PC-3 (cell line): Measurements from ENCODE around the gene ETHE1. TPM values are rescaled to one million over a fixed set of nuclear protein-coding genes. Genes with fewer than 3 reads are reported as not detected.

Experiments
- ATAC-seq: fragments of 200-7000 bp; cut with Tn5 transposase; 2 replicates; pipeline ENCODE4 v1.9.1; 2020; ENCODE audit warnings: mild to moderate bottlenecking, moderate library complexity
- BruUV-seq: library from RNA; stranded (reverse); fragments of 400-500 nt; replicated peaks from 2 replicates; lab custom pipeline; 2021; lab: Mats Ljungman, UMichigan
- CTCF ChIA-PET: fragments of 300-600 bp; sonication (Branson Sonifier 250); formaldehyde crosslinking; loops from one replicate; lab custom pipeline; 2022; ENCODE audit warnings: antibody characterized with exemption; lab: Charles Lee
- POLR2A ChIA-PET: fragments of 300-600 bp; sonication (Branson Sonifier 250); formaldehyde crosslinking; loops from one replicate; lab custom pipeline; 2022; ENCODE audit warnings: antibody characterized with exemption; ENCODE audit not compliant: unreplicated experiment; lab: Charles Lee
- DNase-seq: peaks from one replicate; pipeline ENCODE4 v3.0.0-alpha.2; 2015
- H2AFZ ChIP-seq: fragments of 300-600 bp; sonication (generic); 2 replicates; pipeline ENCODE4 v1.6.0; 2016; ENCODE audit warnings: antibody characterized with exemption, low read length
- H3F3A ChIP-seq: fragments of 300-600 bp; sonication (generic); one replicate; pipeline ENCODE4 v1.6.0; 2017; ENCODE audit warnings: antibody characterized with exemption, low read length, control low read depth, mild to moderate bottlenecking; ENCODE audit not compliant: unreplicated experiment
- H3K27ac ChIP-seq: fragments of 300-600 bp; sonication (generic); 2 replicates; pipeline ENCODE4 v1.5.1; 2016; ENCODE audit warnings: mild to moderate bottlenecking, low read length
- H3K27me3 ChIP-seq: fragments of 300-600 bp; sonication (generic); 2 replicates; pipeline ENCODE4 v1.6.1; 2016; ENCODE audit warnings: low read length, mixed read lengths
- H3K36me3 ChIP-seq: fragments of 300-600 bp; sonication (generic); 2 replicates; pipeline ENCODE4 v1.6.1; 2016; ENCODE audit warnings: low read depth, mixed run types, low read length, mixed read lengths
- H3K4me1 ChIP-seq: fragments of 300-600 bp; sonication (generic); 2 replicates; pipeline ENCODE4 v1.5.1; 2016; ENCODE audit warnings: low read length; ENCODE audit not compliant: insufficient read depth
- H3K4me2 ChIP-seq: fragments of 300-600 bp; sonication (generic); 2 replicates; pipeline ENCODE4 v1.6.0; 2016; ENCODE audit warnings: low read length
- H3K4me3 ChIP-seq: fragments of 300-600 bp; sonication (generic); 2 replicates; pipeline ENCODE4 v1.5.1; 2016; ENCODE audit warnings: mild to moderate bottlenecking, low read length, mixed read lengths
- H3K79me2 ChIP-seq: fragments of 300-600 bp; sonication (generic); 2 replicates; pipeline ENCODE4 v1.6.1; 2017; ENCODE audit warnings: low read length, mixed read lengths
- H3K9ac ChIP-seq: fragments of 300-600 bp; sonication (generic); 2 replicates; pipeline ENCODE4 v1.6.0; 2016; ENCODE audit warnings: mild to moderate bottlenecking, low read length
- H3K9me2 ChIP-seq: fragments of 300-600 bp; sonication (generic); replicated peaks from 2 replicates; pipeline ENCODE4 v1.6.1; 2016; ENCODE audit warnings: mixed run types, low read length, mixed read lengths
- H3K9me3 ChIP-seq: fragments of 300-600 bp; sonication (generic); 2 replicates; pipeline ENCODE4 v1.6.1; 2016; ENCODE audit warnings: low read length, mixed read lengths
- H4K20me1 ChIP-seq: fragments of 300-600 bp; sonication (generic); 2 replicates; pipeline ENCODE4 v1.6.1; 2016; ENCODE audit warnings: low read length, mixed read lengths
- EZH2 ChIP-seq: fragments of 300-600 bp; sonication (generic); IDR thresholded peaks from one replicate; pipeline ENCODE4 v1.6.1; 2017; ENCODE audit warnings: antibody characterized with exemption, mild to moderate bottlenecking, low read length; ENCODE audit not compliant: unreplicated experiment
- EZH2phosphoT487 ChIP-seq: fragments of 300-600 bp; sonication (generic); IDR thresholded peaks from 2 replicates; pipeline ENCODE4 v1.6.1; 2018; ENCODE audit warnings: mild to moderate bottlenecking, antibody characterized with exemption, low read length, borderline replicate concordance
- intact Hi-C: fragments of 100-400 bp; cut with micrococcal nuclease; formaldehyde crosslinking; loops from 2 replicates; pipeline ENCODE4 v1.9.0; 2023
- total RNA-seq: library from RNA; depleted of rRNA; stranded (reverse); fragments of >200 nt; gene quantifications from 2 replicates; pipeline ENCODE4 v1.2.3, GENCODE V29; 2014
- TF ChIP-seq, protein P1 (sequence below): fragments of 300-600 bp; sonication (generic); conservative IDR thresholded peaks from 2 replicates; pipeline ENCODE4 v1.5.1; 2017; ENCODE audit warnings: antibody characterized with exemption, low read depth, mild to moderate bottlenecking, low read length

ETHE1 gene
- total RNA-seq, 1 experiment from 2014 or later: 34.2 TPM

DNA sequence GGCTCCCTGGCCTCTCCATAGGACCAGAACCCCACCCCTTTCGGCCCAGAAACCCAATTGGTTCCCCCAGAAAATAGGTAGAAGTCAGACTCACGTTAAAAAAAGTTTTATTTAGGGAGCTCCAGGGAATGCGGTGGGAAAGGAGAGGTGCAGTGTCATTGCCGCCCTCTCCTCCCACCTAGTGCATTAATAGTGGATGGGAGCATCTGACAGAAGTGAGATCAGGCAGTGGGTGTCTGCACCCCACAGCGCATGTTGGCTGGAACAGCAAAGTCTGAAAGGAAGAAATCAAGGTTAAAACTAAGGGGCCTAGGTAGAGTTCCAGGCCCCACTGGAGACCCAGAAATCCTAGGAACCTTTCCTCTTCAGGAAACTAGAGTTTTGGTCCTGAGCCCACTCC is 20.4 kb downstream of the ETHE1 start:
- H3K9ac ChIP-seq: no peak overlapping the region

DNA sequence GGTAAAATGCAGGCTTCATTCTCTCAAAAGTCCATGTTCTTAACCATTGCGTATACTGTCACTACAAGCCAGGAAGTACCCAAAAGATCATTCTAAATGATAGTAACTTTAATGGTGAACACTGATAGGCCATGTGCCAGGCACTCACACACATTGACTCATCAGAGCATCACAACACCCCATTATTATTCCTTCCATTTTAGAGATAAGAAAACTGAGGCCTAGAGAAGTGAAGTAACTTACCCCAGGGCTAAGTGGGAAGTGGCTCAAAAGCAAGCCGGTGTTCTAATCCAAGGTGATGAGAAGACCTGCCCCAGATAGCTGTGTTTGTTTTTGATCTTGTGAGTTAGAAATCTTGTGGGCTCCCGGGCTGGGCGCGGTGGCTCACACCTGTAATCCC is 21.1 kb downstream of the ETHE1 start:
- no peaks in the 10 kb centered on the region for H3K9me2 ChIP-seq
- ATAC-seq (no peak), DNase-seq (no peak)
- no peaks in the 10 kb centered on the region for H3K27me3 ChIP-seq
- no peaks in the 10 kb centered on the region for H3K9me3 ChIP-seq
- H4K20me1 ChIP-seq: no peaks in the 10 kb centered on the region
- H3K79me2 ChIP-seq: no peaks in the 10 kb centered on the region
- no peak overlapping the region for H3K27ac ChIP-seq
- intact Hi-C loops: no loop called here
- no TSS peak for BruUV-seq
- H3K4me3 ChIP-seq: no peak overlapping the region
- ChIA-PET POLR2A (no interaction called here), CTCF (no interaction called here)
- H3K4me2 ChIP-seq: no peak overlapping the region
- TF ChIP-seq EZH2phosphoT487 (no peak), EZH2 (no peak)
- TF ChIP-seq, protein P1, sequence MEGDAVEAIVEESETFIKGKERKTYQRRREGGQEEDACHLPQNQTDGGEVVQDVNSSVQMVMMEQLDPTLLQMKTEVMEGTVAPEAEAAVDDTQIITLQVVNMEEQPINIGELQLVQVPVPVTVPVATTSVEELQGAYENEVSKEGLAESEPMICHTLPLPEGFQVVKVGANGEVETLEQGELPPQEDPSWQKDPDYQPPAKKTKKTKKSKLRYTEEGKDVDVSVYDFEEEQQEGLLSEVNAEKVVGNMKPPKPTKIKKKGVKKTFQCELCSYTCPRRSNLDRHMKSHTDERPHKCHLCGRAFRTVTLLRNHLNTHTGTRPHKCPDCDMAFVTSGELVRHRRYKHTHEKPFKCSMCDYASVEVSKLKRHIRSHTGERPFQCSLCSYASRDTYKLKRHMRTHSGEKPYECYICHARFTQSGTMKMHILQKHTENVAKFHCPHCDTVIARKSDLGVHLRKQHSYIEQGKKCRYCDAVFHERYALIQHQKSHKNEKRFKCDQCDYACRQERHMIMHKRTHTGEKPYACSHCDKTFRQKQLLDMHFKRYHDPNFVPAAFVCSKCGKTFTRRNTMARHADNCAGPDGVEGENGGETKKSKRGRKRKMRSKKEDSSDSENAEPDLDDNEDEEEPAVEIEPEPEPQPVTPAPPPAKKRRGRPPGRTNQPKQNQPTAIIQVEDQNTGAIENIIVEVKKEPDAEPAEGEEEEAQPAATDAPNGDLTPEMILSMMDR: no peak
- H3K36me3 ChIP-seq: no peaks in the 10 kb centered on the region
- H3K9ac ChIP-seq: no peak overlapping the region
- no peaks in the 10 kb centered on the region for H3F3A ChIP-seq
- 0 out of 2 replicates have a peak, but pooled peaks cover 9% of the 10 kb centered on the region for H3K4me1 ChIP-seq
- no peak overlapping the region for H2AFZ ChIP-seq

More for the DNA sequence above, 20.4 kb downstream of the ETHE1 start:
- H3K4me2 ChIP-seq: no peak overlapping the region
- no peak for ATAC-seq
- H3K36me3 ChIP-seq: no peaks in the 10 kb centered on the region
- H3K27ac ChIP-seq: no peak overlapping the region
- H3K9me2 ChIP-seq: no peaks in the 10 kb centered on the region
- H2AFZ ChIP-seq: no peak overlapping the region
- no peak for DNase-seq
- TF ChIP-seq EZH2: no peak
- TF ChIP-seq EZH2phosphoT487: no peak
- TF ChIP-seq, protein P1: no peak
- no peaks in the 10 kb centered on the region for H3K27me3 ChIP-seq
- 0 out of 2 replicates have a peak, but pooled peaks cover 9% of the 10 kb centered on the region for H3K4me1 ChIP-seq
- H3K79me2 ChIP-seq: no peaks in the 10 kb centered on the region
- no peaks in the 10 kb centered on the region for H4K20me1 ChIP-seq
- ChIA-PET POLR2A (no interaction called here), CTCF (interaction anchor here (0.7 kb wide), 1 partner anchor 59 kb away, joined by 4 read pairs; no protein-coding TSS in a partner anchor)
- no peaks in the 10 kb centered on the region for H3K9me3 ChIP-seq
- H3F3A ChIP-seq: no peaks in the 10 kb centered on the region
- BruUV-seq: no TSS peak
- no peak overlapping the region for H3K4me3 ChIP-seq
- intact Hi-C loops: no loop called here

DNA sequence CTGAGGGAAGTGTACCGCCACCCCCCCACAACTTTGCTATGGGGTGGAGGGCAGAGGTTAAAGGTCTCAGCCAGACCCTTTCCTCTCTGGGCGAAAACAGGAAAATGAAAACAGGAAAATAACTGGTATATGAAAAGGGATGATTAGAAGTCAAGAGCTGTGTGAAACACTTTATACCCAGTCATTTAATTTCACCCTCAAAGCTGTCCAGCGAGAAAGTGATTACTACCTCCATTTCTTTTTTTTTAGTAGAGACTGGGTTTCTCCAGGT is 21.9 kb downstream of the ETHE1 start:
- ATAC-seq (no peak), DNase-seq (no peak)
- BruUV-seq: no TSS peak
- ChIA-PET POLR2A (no interaction called here), CTCF (interaction anchor here (1.9 kb wide), 1 partner anchor 58 kb away, joined by 14 read pairs; no protein-coding TSS in a partner anchor)
- intact Hi-C loops: no loop called here
- Histone ChIP-seq H3F3A (no peaks in the 10 kb centered on the region), H3K9me2 (no peaks in the 10 kb centered on the region), H2AFZ (peak overlapping the region; percentile 99; the same call in 1 of the 2 replicates), H3K9ac (no peak overlapping the region), H3K4me1 (0 out of 2 replicates have a peak, but pooled peaks cover 9% of the 10 kb centered on the region), H3K27me3 (no peaks in the 10 kb centered on the region), H3K4me2 (peak overlapping the region; percentile 97), H4K20me1 (no peaks in the 10 kb centered on the region), H3K4me3 (peak overlapping the region; percentile 84; the same call in 1 of the 2 replicates), H3K36me3 (no peaks in the 10 kb centered on the region), H3K27ac (no peak overlapping the region), H3K79me2 (no peaks in the 10 kb centered on the region), H3K9me3 (no peaks in the 10 kb centered on the region)
- no peak for TF ChIP-seq EZH2phosphoT487
- no peak for TF ChIP-seq EZH2
- TF ChIP-seq, protein P1: no peak
